Right forelimb (tissue), 1 donor: ENCODE measurements around the gene PSPN.
A peak's percentile ranks its signal among the peaks of the same experiment; 100 is the strongest.
"Not testable (repeated sequence)": the region's sequence is repeated elsewhere in the genome, so short reads cannot be mapped to it uniquely, and the experiment has no call there.

Source experiments
- DNase-seq: peaks from one replicate; pipeline ENCODE4 v3.0.0-alpha.2; 2018

PSPN gene

GRCh38 chr19:6402837-6403608 is 27.3 kb upstream of the PSPN start:
- DNase-seq, result peak; percentile 80

- DNase-seq, result no peak
Observed at GRCh38 chr19:6402058-6402457, 26.3 kb upstream of the PSPN start.

- DNase-seq, result not testable (repeated sequence)
Observed at GRCh38 chr19:6400062-6400944, 24.6 kb upstream of the PSPN start.

- no peak for DNase-seq
Observed at GRCh38 chr19:6396305-6396704, 20.6 kb upstream of the PSPN start.

GRCh38 chr19:6394831-6395230 is 19.1 kb upstream of the PSPN start:
- no peak for DNase-seq

- DNase-seq, result no peak
Observed at GRCh38 chr19:6393983-6394412, 18.3 kb upstream of the PSPN start.

GRCh38 chr19:6393074-6393982 is 17.6 kb upstream of the PSPN start, which contains the start of gene GTF2F1:
Gene GTF2F1 (minus strand): TSS chr19:6393164. CDS start chr19:6392995, 169 bp downstream.
- DNase-seq, result peak; percentile 98

GRCh38 chr19:6392221-6393073 is 16.7 kb upstream of the PSPN start:
- no peak for DNase-seq

- DNase-seq, result no peak
Observed at GRCh38 chr19:6387372-6387771, 11.6 kb upstream of the PSPN start.

GRCh38 chr19:6384381-6384780 is 8.6 kb upstream of the PSPN start:
- no peak for DNase-seq

GRCh38 chr19:6383188-6383587 is 7.5 kb upstream of the PSPN start:
- DNase-seq, result no peak

- no peak for DNase-seq
Observed at GRCh38 chr19:6381030-6381750, 5.5 kb upstream of the PSPN start.

- DNase-seq, result no peak
Observed at GRCh38 chr19:6379744-6380143, 4.0 kb upstream of the PSPN start.

- no peak for DNase-seq
Observed at GRCh38 chr19:6378486-6378885, 2.8 kb upstream of the PSPN start.

GRCh38 chr19:6378041-6378440 is 2.3 kb upstream of the PSPN start:
- DNase-seq, result no peak

- DNase-seq, result no peak
Observed at GRCh38 chr19:6376512-6377190, 918 bp upstream of the PSPN start.

- no peak for DNase-seq
Observed at GRCh38 chr19:6374711-6375410, 872 bp downstream of the PSPN start.

- DNase-seq, result no peak
Observed at GRCh38 chr19:6374161-6374709, 1.5 kb downstream of the PSPN start.

GRCh38 chr19:6373813-6374108 is 2.0 kb downstream of the PSPN start:
- DNase-seq, result no peak
